H1 (cell line): ENCODE measurements around the gene ATP6V1C2.

Source experiments
- E2F6 ChIP-seq: IDR thresholded peaks from 2 replicates; pipeline ENCODE4 v1.6.1; 2012; ENCODE audit warnings: inconsistent platforms
- EZH2 ChIP-seq: fragments of 200-600 bp; sonication (generic); IDR thresholded peaks from 2 replicates; pipeline ENCODE4 v1.7.1; 2012; ENCODE audit warnings: low read depth, mild to moderate bottlenecking, moderate library complexity, low read length, inconsistent platforms; ENCODE audit not compliant: severe bottlenecking
- MAX ChIP-seq: IDR thresholded peaks from 2 replicates; pipeline ENCODE4 v1.6.1; 2012; ENCODE audit warnings: inconsistent platforms
- NRF1 ChIP-seq: IDR thresholded peaks from 2 replicates; pipeline ENCODE4 v1.6.1; 2011; ENCODE audit warnings: mild to moderate bottlenecking, low read depth, low read length, improper control_type of control experiment
- POLR2A ChIP-seq, 2 experiments: IDR thresholded peaks; 1 replicate in 1 of 2; 2 replicates in 1 of 2; pipeline ENCODE4 v1.6.1; 2011; ENCODE audit warnings: low read depth in 2 of 2, low read length in 2 of 2, mild to moderate bottlenecking in 2 of 2; ENCODE audit errors: control extremely low read depth in 1 of 2
- SP1 ChIP-seq: IDR thresholded peaks from 2 replicates; pipeline ENCODE4 v1.6.1; 2011; ENCODE audit warnings: low read depth, low read length
- SP2 ChIP-seq: IDR thresholded peaks from 2 replicates; pipeline ENCODE4 v1.6.1; 2012; ENCODE audit warnings: mild to moderate bottlenecking, low read length, inconsistent platforms
- TF ChIP-seq, protein P1 (sequence below), 3 experiments: IDR thresholded peaks; 1 replicate in 2 of 3; 2 replicates in 1 of 3; pipeline versions ENCODE4 v1.5.1 to v1.6.1; 2011; ENCODE audit warnings: low read length in 3 of 3, mild to moderate bottlenecking in 3 of 3, inconsistent platforms in 2 of 3, low read depth in 1 of 3, moderate library complexity in 1 of 3; ENCODE audit not compliant: insufficient read depth in 1 of 3; ENCODE audit errors: control extremely low read depth in 1 of 3

- TF ChIP-seq, protein P1, sequence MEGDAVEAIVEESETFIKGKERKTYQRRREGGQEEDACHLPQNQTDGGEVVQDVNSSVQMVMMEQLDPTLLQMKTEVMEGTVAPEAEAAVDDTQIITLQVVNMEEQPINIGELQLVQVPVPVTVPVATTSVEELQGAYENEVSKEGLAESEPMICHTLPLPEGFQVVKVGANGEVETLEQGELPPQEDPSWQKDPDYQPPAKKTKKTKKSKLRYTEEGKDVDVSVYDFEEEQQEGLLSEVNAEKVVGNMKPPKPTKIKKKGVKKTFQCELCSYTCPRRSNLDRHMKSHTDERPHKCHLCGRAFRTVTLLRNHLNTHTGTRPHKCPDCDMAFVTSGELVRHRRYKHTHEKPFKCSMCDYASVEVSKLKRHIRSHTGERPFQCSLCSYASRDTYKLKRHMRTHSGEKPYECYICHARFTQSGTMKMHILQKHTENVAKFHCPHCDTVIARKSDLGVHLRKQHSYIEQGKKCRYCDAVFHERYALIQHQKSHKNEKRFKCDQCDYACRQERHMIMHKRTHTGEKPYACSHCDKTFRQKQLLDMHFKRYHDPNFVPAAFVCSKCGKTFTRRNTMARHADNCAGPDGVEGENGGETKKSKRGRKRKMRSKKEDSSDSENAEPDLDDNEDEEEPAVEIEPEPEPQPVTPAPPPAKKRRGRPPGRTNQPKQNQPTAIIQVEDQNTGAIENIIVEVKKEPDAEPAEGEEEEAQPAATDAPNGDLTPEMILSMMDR (IDR thresholded peaks at IDR 0.05; ENCODE audit: control extremely low read depth in 1 of 3, insufficient read depth in 1 of 3, low read depth in 1 of 3, low read length in 3 of 3): no peak
- TF ChIP-seq E2F6 (no peak), POLR2A (IDR thresholded peaks at IDR 0.05; ENCODE audit: control extremely low read depth in 1 of 2, low read depth in 2 of 2, low read length in 2 of 2) (no peak), MAX (no peak), SP1 (no peak), SP2 (no peak), NRF1 (no peak), EZH2 (no peak)
These were observed 65.0 kb downstream of the ATP6V1C2 start for GRCh38 chr2:10786240-10786982.
